ENCODE measurements around the gene SLC36A1.

Gene SLC36A1

GRCh38 chr5:151469386-151469785 is 22.0 kb downstream of the SLC36A1 start:
- DNase-seq (ENCODE audit: low spot score): no peak
- in situ Hi-C loops (cut with MboI; ENCODE audit: low sequenced_read_pairs, unreplicated experiment): no loop called here
- TF ChIP-seq, protein P1, sequence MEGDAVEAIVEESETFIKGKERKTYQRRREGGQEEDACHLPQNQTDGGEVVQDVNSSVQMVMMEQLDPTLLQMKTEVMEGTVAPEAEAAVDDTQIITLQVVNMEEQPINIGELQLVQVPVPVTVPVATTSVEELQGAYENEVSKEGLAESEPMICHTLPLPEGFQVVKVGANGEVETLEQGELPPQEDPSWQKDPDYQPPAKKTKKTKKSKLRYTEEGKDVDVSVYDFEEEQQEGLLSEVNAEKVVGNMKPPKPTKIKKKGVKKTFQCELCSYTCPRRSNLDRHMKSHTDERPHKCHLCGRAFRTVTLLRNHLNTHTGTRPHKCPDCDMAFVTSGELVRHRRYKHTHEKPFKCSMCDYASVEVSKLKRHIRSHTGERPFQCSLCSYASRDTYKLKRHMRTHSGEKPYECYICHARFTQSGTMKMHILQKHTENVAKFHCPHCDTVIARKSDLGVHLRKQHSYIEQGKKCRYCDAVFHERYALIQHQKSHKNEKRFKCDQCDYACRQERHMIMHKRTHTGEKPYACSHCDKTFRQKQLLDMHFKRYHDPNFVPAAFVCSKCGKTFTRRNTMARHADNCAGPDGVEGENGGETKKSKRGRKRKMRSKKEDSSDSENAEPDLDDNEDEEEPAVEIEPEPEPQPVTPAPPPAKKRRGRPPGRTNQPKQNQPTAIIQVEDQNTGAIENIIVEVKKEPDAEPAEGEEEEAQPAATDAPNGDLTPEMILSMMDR (IDR thresholded peaks at IDR 0.05; ENCODE audit: borderline replicate concordance, control extremely low read depth, extremely low read depth, insufficient read depth, missing control alignments): no peak

DNA sequence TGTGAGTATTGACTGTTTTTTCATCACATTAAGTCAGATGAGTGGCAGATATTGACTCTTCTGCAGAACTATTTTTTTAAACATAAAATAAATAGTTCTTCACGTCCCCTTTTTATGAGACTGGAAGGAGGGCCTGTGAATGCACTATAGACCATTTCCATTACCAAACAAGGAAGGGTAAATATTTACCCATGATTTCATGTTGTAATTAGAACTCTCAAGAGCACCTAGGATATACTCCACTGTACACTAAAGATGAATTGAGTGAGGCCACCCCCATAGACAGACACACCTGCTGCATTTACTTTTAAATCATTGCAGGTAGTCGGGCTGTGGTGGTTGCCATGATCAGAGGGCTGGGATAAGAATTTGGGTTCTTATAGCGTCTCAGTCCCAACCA is 22.6 kb downstream of the SLC36A1 start:
- TF ChIP-seq, protein P1 (IDR thresholded peaks at IDR 0.05; ENCODE audit: borderline replicate concordance, control extremely low read depth, extremely low read depth, insufficient read depth, missing control alignments): no peak
- no peak for DNase-seq (ENCODE audit: low spot score)
- in situ Hi-C loops (cut with MboI; ENCODE audit: low sequenced_read_pairs, unreplicated experiment): no loop called here

DNA sequence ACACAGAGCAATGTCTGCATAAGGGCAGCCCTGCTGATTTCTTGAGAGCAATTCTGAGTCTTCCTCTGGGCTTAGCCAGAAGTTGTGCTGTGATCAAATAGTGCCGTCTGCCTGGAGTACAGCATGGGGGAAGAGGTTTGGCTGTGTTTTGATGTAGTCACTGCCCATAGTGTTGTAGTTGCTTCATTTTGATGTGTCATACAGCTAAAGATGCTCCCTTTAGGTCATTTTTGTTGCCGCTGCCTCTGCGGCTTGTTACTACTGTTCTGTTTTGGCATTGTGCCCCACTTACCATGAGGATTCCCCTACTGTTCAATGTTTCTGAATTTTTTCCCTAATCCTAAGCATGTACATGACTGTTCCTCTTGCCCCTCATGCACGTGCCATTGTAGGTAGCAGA is 23.0 kb downstream of the SLC36A1 start:
- TF ChIP-seq, protein P1 (IDR thresholded peaks at IDR 0.05; ENCODE audit: borderline replicate concordance, control extremely low read depth, extremely low read depth, insufficient read depth, missing control alignments): no peak
- no peak for DNase-seq (ENCODE audit: low spot score)
- in situ Hi-C loops (cut with MboI; ENCODE audit: low sequenced_read_pairs, unreplicated experiment): no loop called here

GRCh38 chr5:151471276-151471675 is 23.9 kb downstream of the SLC36A1 start:
- TF ChIP-seq, protein P1 (IDR thresholded peaks at IDR 0.05; ENCODE audit: borderline replicate concordance, control extremely low read depth, extremely low read depth, insufficient read depth, missing control alignments): no peak
- no peak for DNase-seq (ENCODE audit: low spot score)
- in situ Hi-C loops (cut with MboI; ENCODE audit: low sequenced_read_pairs, unreplicated experiment): no loop called here

- TF ChIP-seq, protein P1 (IDR thresholded peaks at IDR 0.05; ENCODE audit: borderline replicate concordance, control extremely low read depth, extremely low read depth, insufficient read depth, missing control alignments): no peak
- no peak for DNase-seq (ENCODE audit: low spot score)
- in situ Hi-C loops (cut with MboI; ENCODE audit: low sequenced_read_pairs, unreplicated experiment): no loop called here
These were observed 27.4 kb downstream of the SLC36A1 start for GRCh38 chr5:151474799-151475198.

- TF ChIP-seq, protein P1 (IDR thresholded peaks at IDR 0.05; ENCODE audit: borderline replicate concordance, control extremely low read depth, extremely low read depth, insufficient read depth, missing control alignments): no peak
- in situ Hi-C loops (cut with MboI; ENCODE audit: low sequenced_read_pairs, unreplicated experiment): no loop called here
- DNase-seq (ENCODE audit: low spot score): no peak
These were observed 28.0 kb downstream of the SLC36A1 start for GRCh38 chr5:151475388-151475787.

- in situ Hi-C loops (cut with MboI; ENCODE audit: low sequenced_read_pairs, unreplicated experiment): no loop called here
- TF ChIP-seq, protein P1 (IDR thresholded peaks at IDR 0.05; ENCODE audit: borderline replicate concordance, control extremely low read depth, extremely low read depth, insufficient read depth, missing control alignments): no peak
- no peak for DNase-seq (ENCODE audit: low spot score)
These were observed 28.6 kb downstream of the SLC36A1 start for GRCh38 chr5:151476016-151476415.

Data from GM13976 (cell line).